Gastroesophageal sphincter (tissue), 4 donors: Measurements from ENCODE around the gene CDH23. TPM values are rescaled to one million over a fixed set of nuclear protein-coding genes. Genes with fewer than 3 reads are reported as not detected.

ENCODE experiments used
- ATAC-seq: fragments of 150-250 bp; one replicate; pipeline ENCODE4 v1.9.1; 2016; ENCODE audit warnings: mild to moderate bottlenecking, moderate library complexity
- H3K27ac ChIP-seq, 4 donors: fragments of 200-600 bp; sonication (generic) in 3 of 4; 1 replicate in 3 of 4; 2 replicates in 1 of 4; pipeline ENCODE4 v1.5.1; 2016 to 2019
- H3K27me3 ChIP-seq: fragments of 200-600 bp; sonication (generic); one replicate; pipeline ENCODE4 v1.5.1; 2019
- H3K36me3 ChIP-seq, 2 donors: fragments of 200-600 bp; sonication (generic); one replicate each; pipeline ENCODE4 v1.5.1; 2019; ENCODE audit warnings: control low read depth in 1 of 2
- H3K4me1 ChIP-seq, 3 donors: fragments of 200-600 bp; sonication (generic); 1 replicate in 2 of 3; 2 replicates in 1 of 3; pipeline ENCODE4 v1.5.1; 2016 to 2019; ENCODE audit warnings: control low read depth in 2 of 3
- H3K4me3 ChIP-seq, 2 donors: fragments of 200-600 bp; sonication (generic); one replicate each; pipeline ENCODE4 v1.5.1; 2019; ENCODE audit warnings: mild to moderate bottlenecking in 1 of 2, moderate library complexity in 1 of 2
- H3K9me3 ChIP-seq, 3 donors: fragments of 200-600 bp; sonication (generic); one replicate each; pipeline ENCODE4 v1.5.1; 2017 to 2019; ENCODE audit warnings: control low read depth in 2 of 3
- CTCF ChIP-seq, 4 experiments: fragments of 200-600 bp in 2 of 4; fragments of 450-650 bp in 2 of 4; sonication (generic) in 1 of 4; IDR thresholded peaks; one replicate each; pipeline ENCODE4 v1.5.1; 2017 to 2019; ENCODE audit warnings: antibody characterized with exemption in 4 of 4, mild to moderate bottlenecking in 2 of 4, moderate library complexity in 2 of 4
- EP300 ChIP-seq: sonication (generic); formaldehyde crosslinking; IDR thresholded peaks from one replicate; pipeline ENCODE4 v1.6.1; 2017; ENCODE audit warnings: antibody characterized with exemption, mild to moderate bottlenecking
- POLR2A ChIP-seq, 2 donors: fragments of 450-650 bp; IDR thresholded peaks; one replicate each; pipeline ENCODE4 v1.6.1; 2017; ENCODE audit warnings: antibody characterized with exemption in 2 of 2, mild to moderate bottlenecking in 2 of 2, moderate library complexity in 1 of 2
- POLR2AphosphoS5 ChIP-seq: sonication (generic); formaldehyde crosslinking; IDR thresholded peaks from one replicate; pipeline ENCODE4 v1.6.1; 2017; ENCODE audit warnings: antibody characterized with exemption
- WGBS, 2 donors: methylation state at CpG; one replicate each; pipeline ENCODE4 v1.1.5; 2018; ENCODE audit warnings: low coverage in 1 of 2; 5-methylcytosine and 5-hydroxymethylcytosine counted together
- total RNA-seq, 4 donors: library from RNA; depleted of rRNA; stranded (reverse); fragments of >200 nt; gene quantifications; one replicate each; pipeline ENCODE4 v1.1.0, GENCODE V29; 2016

CDH23 gene
- total RNA-seq, 4 donors from 2014 or later, result 5.1 to 33.5 (median 16.2) TPM

- no peak for ATAC-seq
- TF ChIP-seq EP300 (no peak), CTCF (IDR thresholded peaks at IDR 0.05) (no peak)
- peaks cover 22 to 75% (median 50%) of the 10 kb centered on the region in 3 donors for H3K4me1 ChIP-seq
- H3K27me3 ChIP-seq, result no peaks in the 10 kb centered on the region
- peak overlapping the region in 2 of 4 donors; percentile 34 to 46 for H3K27ac ChIP-seq
- no peaks in the 10 kb centered on the region for H3K36me3 ChIP-seq
- no peaks in the 10 kb centered on the region for H3K9me3 ChIP-seq
- WGBS, 2 donors, result 75% methylated on average over 3 of the region's 6 CpGs; no CpG with 5 or more reads in 1 of the 2 donors
- no peak overlapping the region for H3K4me3 ChIP-seq
Observed at GRCh38 chr10:71618176-71618575, 221.5 kb downstream of the CDH23 start.

- peaks cover 19 to 75% (median 50%) of the 10 kb centered on the region in 3 donors for H3K4me1 ChIP-seq
- no peak for TF ChIP-seq EP300
- TF ChIP-seq POLR2AphosphoS5, result no peak
- no peak for TF ChIP-seq POLR2A (IDR thresholded peaks at IDR 0.05)
- TF ChIP-seq CTCF (IDR thresholded peaks at IDR 0.05), result no peak
- no peak overlapping the region for H3K4me3 ChIP-seq
- H3K9me3 ChIP-seq, result no peaks in the 10 kb centered on the region
- no peaks in the 10 kb centered on the region for H3K27me3 ChIP-seq
- no peaks in the 10 kb centered on the region for H3K36me3 ChIP-seq
- no peak for ATAC-seq
- H3K27ac ChIP-seq, result peak overlapping the region in 2 of 4 donors; percentile 34 to 46
- WGBS, 2 donors, result 78 to 79% methylated on average over 5 to 6 of the region's 8 CpGs
Observed at GRCh38 chr10:71618598-71618997, 221.9 kb downstream of the CDH23 start.

- no peaks in the 10 kb centered on the region for H3K9me3 ChIP-seq
- peaks cover 18 to 75% (median 32%) of the 10 kb centered on the region in 3 donors for H3K4me1 ChIP-seq
- no peak for TF ChIP-seq EP300
- no peak for ATAC-seq
- H3K27me3 ChIP-seq, result no peaks in the 10 kb centered on the region
- no peaks in the 10 kb centered on the region for H3K36me3 ChIP-seq
- H3K4me3 ChIP-seq, result no peak overlapping the region
- 81% methylated on average over 5 of the region's 7 CpGs; no CpG with 5 or more reads in 1 of the 2 donors for WGBS, 2 donors
- H3K27ac ChIP-seq, result peak overlapping the region; percentile 77 to 86 (median 80)
Observed at GRCh38 chr10:71620642-71621041, 223.9 kb downstream of the CDH23 start.

GRCh38 chr10:71621231-71622153 is 224.8 kb downstream of the CDH23 start:
- peak; percentile 87 for ATAC-seq
- Histone ChIP-seq H3K9me3 (no peaks in the 10 kb centered on the region), H3K27ac (peak overlapping the region; percentile 77 to 86 (median 80)), H3K4me1 (peaks cover 18 to 75% (median 39%) of the 10 kb centered on the region in 3 donors), H3K27me3 (no peaks in the 10 kb centered on the region), H3K4me3 (no peak overlapping the region), H3K36me3 (no peaks in the 10 kb centered on the region)
- TF ChIP-seq POLR2AphosphoS5 (peak; percentile 52), EP300 (no peak)
- WGBS, 2 donors, result 53 to 56% methylated on average over 8 to 10 of the region's 12 CpGs

GRCh38 chr10:71622154-71622526 is 225.4 kb downstream of the CDH23 start:
- peaks cover 18 to 80% (median 40%) of the 10 kb centered on the region in 3 donors for H3K4me1 ChIP-seq
- H3K27me3 ChIP-seq, result no peaks in the 10 kb centered on the region
- no peaks in the 10 kb centered on the region for H3K9me3 ChIP-seq
- TF ChIP-seq CTCF (IDR thresholded peaks at IDR 0.05), result no peak
- TF ChIP-seq POLR2A (IDR thresholded peaks at IDR 0.05), result no peak
- no peak for TF ChIP-seq EP300
- peak; percentile 24 for TF ChIP-seq POLR2AphosphoS5
- H3K36me3 ChIP-seq, result no peaks in the 10 kb centered on the region
- peak overlapping the region; percentile 77 to 86 (median 80) for H3K27ac ChIP-seq
- ATAC-seq, result peak; percentile 48
- H3K4me3 ChIP-seq, result no peak overlapping the region
- WGBS, 2 donors, result 73% methylated on average over 2 of the region's 10 CpGs; no CpG with 5 or more reads in 1 of the 2 donors
